Measurements from ENCODE around the gene ORC3.

The ORC3 gene

GRCh38 chr6:87630746-87631145 is 40.8 kb downstream of the ORC3 start:
- no peak for TF ChIP-seq POLR2AphosphoS5 (IDR thresholded peaks at IDR 0.05; ENCODE audit: low read depth, low read length)

- TF ChIP-seq, protein P1, sequence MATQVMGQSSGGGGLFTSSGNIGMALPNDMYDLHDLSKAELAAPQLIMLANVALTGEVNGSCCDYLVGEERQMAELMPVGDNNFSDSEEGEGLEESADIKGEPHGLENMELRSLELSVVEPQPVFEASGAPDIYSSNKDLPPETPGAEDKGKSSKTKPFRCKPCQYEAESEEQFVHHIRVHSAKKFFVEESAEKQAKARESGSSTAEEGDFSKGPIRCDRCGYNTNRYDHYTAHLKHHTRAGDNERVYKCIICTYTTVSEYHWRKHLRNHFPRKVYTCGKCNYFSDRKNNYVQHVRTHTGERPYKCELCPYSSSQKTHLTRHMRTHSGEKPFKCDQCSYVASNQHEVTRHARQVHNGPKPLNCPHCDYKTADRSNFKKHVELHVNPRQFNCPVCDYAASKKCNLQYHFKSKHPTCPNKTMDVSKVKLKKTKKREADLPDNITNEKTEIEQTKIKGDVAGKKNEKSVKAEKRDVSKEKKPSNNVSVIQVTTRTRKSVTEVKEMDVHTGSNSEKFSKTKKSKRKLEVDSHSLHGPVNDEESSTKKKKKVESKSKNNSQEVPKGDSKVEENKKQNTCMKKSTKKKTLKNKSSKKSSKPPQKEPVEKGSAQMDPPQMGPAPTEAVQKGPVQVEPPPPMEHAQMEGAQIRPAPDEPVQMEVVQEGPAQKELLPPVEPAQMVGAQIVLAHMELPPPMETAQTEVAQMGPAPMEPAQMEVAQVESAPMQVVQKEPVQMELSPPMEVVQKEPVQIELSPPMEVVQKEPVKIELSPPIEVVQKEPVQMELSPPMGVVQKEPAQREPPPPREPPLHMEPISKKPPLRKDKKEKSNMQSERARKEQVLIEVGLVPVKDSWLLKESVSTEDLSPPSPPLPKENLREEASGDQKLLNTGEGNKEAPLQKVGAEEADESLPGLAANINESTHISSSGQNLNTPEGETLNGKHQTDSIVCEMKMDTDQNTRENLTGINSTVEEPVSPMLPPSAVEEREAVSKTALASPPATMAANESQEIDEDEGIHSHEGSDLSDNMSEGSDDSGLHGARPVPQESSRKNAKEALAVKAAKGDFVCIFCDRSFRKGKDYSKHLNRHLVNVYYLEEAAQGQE (IDR thresholded peaks at IDR 0.05; ENCODE audit: insufficient read depth in 1 of 2, low read depth in 2 of 2, low read length in 2 of 2), result no peak
- TF ChIP-seq TAF1 (IDR thresholded peaks at IDR 0.05; ENCODE audit: borderline replicate concordance, insufficient read depth, low read length) (no peak), SIN3A (IDR thresholded peaks at IDR 0.05; ENCODE audit: borderline replicate concordance, insufficient read depth, low read length) (no peak), POLR2AphosphoS5 (IDR thresholded peaks at IDR 0.05; ENCODE audit: low read depth, low read length) (no peak), FOXP2 (optimal IDR thresholded peaks at IDR 0.05; ENCODE audit: borderline replicate concordance, extremely low read depth, extremely low read length, insufficient read depth) (no peak)
Measured at GRCh38 chr6:87633851-87634250, 43.9 kb downstream of the ORC3 start.

GRCh38 chr6:87636315-87636714 is 46.4 kb downstream of the ORC3 start:
- TF ChIP-seq TAF1 (IDR thresholded peaks at IDR 0.05; ENCODE audit: borderline replicate concordance, insufficient read depth, low read length) (no peak), POLR2AphosphoS5 (IDR thresholded peaks at IDR 0.05; ENCODE audit: low read depth, low read length) (no peak)

GRCh38 chr6:87637106-87637505 is 47.2 kb downstream of the ORC3 start:
- TF ChIP-seq TAF1 (IDR thresholded peaks at IDR 0.05; ENCODE audit: borderline replicate concordance, insufficient read depth, low read length) (no peak), FOXP2 (optimal IDR thresholded peaks at IDR 0.05; ENCODE audit: borderline replicate concordance, extremely low read depth, extremely low read length, insufficient read depth) (no peak), SIN3A (IDR thresholded peaks at IDR 0.05; ENCODE audit: borderline replicate concordance, insufficient read depth, low read length) (no peak), POLR2AphosphoS5 (IDR thresholded peaks at IDR 0.05; ENCODE audit: low read depth, low read length) (no peak)
- TF ChIP-seq, protein P1 (IDR thresholded peaks at IDR 0.05; ENCODE audit: insufficient read depth in 1 of 2, low read depth in 2 of 2, low read length in 2 of 2), result no peak

DNA sequence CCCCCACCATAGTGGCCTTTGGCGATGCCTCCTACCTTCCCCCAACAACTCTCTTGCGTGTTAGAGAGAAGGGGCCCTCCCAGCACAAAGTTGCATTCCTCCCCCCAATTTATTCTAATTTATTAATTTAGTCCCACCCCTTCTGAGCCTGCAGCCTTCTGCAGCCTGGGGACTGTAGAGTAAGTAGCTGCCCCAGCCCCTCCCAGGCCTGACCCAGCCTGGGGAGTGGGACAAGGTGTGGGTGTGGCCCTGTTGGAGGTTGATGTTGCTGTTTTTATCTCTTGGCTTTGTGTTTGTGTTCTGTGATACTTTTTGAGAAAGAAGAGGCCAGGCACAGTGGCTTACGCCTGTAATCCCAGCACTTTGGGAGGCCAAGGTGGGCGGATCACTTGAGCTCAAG is 49.4 kb downstream of the ORC3 start:
- no peak for TF ChIP-seq SIN3A (IDR thresholded peaks at IDR 0.05; ENCODE audit: borderline replicate concordance, insufficient read depth, low read length)

DNA sequence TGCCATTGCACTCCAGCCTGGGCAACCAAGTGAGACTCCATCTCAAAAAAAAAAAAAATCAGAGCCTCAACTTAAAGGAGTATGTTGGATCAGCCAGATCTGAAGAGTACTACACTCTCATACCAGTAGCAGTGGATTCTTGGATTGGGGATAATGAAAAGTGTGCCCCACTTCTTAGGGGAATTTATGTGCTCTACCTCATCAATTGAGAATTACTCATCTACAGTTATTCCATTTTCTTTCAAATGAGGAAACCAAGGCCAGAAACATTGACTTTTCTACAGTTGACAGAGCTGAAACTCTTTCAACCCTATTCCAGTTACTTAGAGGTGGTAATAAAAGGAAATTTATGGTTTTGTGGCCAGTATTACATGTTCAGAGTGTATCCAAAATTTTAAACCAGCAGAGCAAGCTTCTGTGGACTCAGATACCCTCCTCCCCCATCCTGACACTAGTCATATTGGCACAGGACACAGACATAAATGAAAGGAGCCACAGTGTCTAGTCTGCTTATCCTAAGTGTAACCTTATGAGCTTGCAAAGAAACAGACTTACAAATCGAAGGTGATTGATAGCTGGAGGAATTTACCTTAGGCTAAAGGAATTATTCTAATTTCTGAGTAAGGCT is 51.2 kb downstream of the ORC3 start:
- TF ChIP-seq SIN3A (IDR thresholded peaks at IDR 0.05; ENCODE audit: borderline replicate concordance, insufficient read depth, low read length), result no peak
- TF ChIP-seq POLR2AphosphoS5 (IDR thresholded peaks at IDR 0.05; ENCODE audit: low read depth, low read length), result no peak
- no peak for TF ChIP-seq TAF1 (IDR thresholded peaks at IDR 0.05; ENCODE audit: borderline replicate concordance, insufficient read depth, low read length)
- TF ChIP-seq, protein P1 (IDR thresholded peaks at IDR 0.05; ENCODE audit: insufficient read depth in 1 of 2, low read depth in 2 of 2, low read length in 2 of 2), result no peak
- TF ChIP-seq FOXP2 (optimal IDR thresholded peaks at IDR 0.05; ENCODE audit: borderline replicate concordance, extremely low read depth, extremely low read length, insufficient read depth), result no peak

- TF ChIP-seq FOXP2 (optimal IDR thresholded peaks at IDR 0.05; ENCODE audit: borderline replicate concordance, extremely low read depth, extremely low read length, insufficient read depth) (no peak), TAF1 (IDR thresholded peaks at IDR 0.05; ENCODE audit: borderline replicate concordance, insufficient read depth, low read length) (no peak), POLR2AphosphoS5 (IDR thresholded peaks at IDR 0.05; ENCODE audit: low read depth, low read length) (no peak), SIN3A (IDR thresholded peaks at IDR 0.05; ENCODE audit: borderline replicate concordance, insufficient read depth, low read length) (no peak)
- TF ChIP-seq, protein P1 (IDR thresholded peaks at IDR 0.05; ENCODE audit: insufficient read depth in 1 of 2, low read depth in 2 of 2, low read length in 2 of 2), result no peak
Measured at GRCh38 chr6:87645080-87645479, 55.1 kb downstream of the ORC3 start.
